NCI-H1436 (cell line): ENCODE data around the gene GRP.

ENCODE experiments used
- DNase-seq: peaks from one replicate; lab custom pipeline; 2025; lab: John Stamatoyannopoulos, UW

Gene GRP

DNA sequence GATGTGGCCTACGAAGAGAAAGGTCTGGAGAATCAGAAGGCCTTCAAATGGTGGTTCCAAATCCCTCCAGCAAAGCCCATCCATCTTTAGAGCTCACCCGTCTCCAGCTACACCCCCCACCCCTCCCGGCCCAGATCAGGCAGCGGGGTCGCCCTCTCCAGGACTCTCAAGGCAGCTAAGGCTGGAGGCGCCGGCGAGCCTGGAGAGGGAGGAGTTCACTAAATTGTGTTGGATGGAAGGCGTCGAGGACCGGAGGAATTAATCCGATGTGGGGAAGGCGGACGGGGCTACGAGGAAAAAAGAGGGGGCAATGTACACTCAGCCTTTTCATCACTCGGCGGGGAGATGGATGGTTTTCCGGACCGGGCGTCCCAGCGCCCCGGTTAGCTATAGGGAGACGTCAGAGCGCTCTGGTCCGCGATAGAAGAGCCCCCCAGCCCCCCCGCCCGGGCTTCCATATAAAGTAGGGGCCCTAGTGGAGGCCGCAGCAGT lies at the start of gene GRP:
GRP (plus strand) TSS at position 487 of the 492 bp plus-strand sequence. CDS start 108 bp downstream, outside the sequence.
- no peak for DNase-seq

DNA sequence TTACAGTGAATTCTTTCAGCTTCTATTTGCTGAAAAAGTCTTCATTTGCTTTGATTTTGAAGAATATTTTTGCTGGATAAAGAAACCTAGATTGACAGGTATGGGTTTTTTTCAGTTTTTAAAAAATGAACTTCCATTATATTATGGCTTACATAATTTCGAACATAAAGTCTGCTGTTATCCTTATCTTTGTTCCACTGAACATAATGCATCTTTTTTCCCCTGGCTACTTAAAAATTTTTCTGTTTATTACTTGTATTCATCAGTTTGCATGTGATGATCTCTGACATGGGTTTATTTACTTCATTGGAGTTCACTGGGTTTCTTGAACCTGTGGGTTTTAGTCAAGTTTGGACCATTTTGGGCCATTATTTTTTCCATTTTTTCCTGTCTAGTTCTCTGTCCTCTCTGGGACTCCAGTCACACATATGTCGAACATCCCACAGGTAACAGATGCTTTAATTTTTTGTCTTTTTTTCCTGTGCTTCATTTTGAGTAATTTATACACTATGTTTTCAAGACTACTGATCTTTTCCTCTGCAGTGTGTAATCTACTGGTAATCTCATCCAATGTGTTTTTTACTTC lies 47.2 kb upstream of the GRP start:
- no peak for DNase-seq

DNA sequence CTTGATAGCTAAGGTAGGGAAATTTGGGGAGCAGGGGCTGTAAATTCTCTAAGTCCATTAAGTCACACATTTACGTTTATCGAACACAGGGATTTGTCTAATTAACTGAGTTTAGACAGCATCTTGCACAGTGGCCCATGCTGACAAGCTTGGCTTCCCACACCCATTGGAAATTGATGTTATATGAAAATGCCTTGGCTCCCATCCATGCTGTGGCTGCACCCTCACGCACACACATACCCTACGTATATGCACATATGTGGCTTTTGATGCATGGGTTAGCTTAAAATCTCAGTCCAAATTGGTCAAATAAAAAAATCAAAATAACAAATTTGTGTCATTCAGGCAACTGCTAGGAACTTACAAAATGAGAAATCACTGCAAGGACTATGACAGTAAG lies 42.5 kb upstream of the GRP start:
- DNase-seq = no peak

- DNase-seq = no peak
These were observed 39.7 kb upstream of the GRP start for GRCh38 chr18:59180150-59180845.

DNA sequence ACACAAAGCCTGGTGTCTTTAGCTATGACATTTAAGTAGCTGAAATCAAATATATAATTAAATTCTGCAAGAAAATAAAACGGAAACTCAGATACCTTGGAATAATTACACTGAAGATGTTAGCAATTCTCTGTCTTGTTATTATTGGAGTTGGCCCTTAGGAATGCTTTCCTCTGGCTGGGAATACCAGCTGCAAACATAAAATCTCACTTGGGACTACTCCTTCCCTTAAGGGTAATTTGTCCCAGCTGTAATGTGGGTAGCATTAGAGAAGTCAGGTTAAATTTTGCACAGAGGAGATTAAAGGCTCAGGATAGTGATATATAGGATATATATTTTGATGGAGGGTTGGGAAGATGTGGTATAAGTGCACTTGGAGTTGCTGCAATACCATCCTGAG lies 37.3 kb upstream of the GRP start:
- DNase-seq = no peak

GRCh38 chr18:59189008-59189407 lies 30.9 kb upstream of the GRP start:
- no peak for DNase-seq

DNA sequence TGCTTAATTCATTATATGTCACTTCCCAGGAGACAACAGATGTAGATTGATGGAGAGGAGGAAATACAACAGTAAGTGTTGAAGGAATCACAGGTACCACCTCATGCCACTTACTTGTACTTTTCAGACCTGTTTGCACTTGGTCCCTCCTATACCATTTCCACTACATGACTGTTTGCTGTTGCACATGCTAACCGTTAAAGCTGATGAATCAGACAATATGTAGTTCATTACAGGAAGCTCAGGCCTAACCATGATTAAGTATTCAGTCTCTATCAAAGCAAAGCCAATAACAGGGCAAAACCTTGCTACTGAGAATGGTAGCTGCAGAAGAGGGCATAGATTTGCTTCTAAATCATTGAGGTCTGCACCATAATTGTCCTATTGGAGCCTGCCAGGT lies 30.2 kb upstream of the GRP start:
- no peak for DNase-seq

GRCh38 chr18:59196161-59196725 lies 23.7 kb upstream of the GRP start:
- DNase-seq = no peak

DNA sequence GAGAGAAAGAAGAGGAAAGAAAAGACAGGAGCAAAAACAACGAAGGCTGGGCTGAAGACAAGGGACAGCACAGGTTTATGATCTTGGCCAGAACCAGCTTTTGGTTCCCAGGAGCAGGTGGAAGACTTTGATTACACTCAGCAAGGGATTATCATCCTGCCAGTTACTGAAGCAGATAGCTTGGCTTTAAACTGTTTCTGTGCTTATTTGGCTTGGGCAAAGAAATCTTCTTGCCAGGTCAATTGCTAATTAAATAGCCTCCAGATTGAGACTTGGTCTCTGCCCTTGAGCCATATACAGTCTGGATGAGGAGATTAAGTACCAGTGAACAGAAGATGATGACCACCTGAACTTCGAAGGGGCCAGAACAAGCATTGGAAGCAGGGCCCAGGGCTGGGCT lies 22.3 kb upstream of the GRP start:
- no peak for DNase-seq

DNA sequence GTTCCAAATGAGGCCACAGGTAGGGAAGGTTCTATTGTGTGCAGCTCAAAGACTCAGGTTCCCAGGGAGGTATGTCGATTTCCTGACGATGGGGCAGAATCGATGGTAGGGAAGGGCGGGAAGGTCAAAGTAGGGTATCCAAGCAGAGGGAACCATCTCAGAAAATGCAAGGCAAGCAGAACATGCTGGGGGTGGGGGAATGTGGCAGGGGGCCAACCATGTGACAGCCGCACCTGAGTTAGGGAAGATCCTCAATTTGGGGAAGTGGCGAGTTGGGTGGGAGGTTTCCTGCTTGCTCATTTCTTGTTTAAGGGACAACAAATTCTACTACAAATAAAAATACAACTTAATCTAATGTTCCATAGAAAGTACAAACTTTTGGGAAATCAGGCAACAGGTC lies 21.7 kb upstream of the GRP start:
- DNase-seq = no peak

- DNase-seq = no peak
These were observed 19.2 kb upstream of the GRP start for GRCh38 chr18:59200787-59201186.

DNA sequence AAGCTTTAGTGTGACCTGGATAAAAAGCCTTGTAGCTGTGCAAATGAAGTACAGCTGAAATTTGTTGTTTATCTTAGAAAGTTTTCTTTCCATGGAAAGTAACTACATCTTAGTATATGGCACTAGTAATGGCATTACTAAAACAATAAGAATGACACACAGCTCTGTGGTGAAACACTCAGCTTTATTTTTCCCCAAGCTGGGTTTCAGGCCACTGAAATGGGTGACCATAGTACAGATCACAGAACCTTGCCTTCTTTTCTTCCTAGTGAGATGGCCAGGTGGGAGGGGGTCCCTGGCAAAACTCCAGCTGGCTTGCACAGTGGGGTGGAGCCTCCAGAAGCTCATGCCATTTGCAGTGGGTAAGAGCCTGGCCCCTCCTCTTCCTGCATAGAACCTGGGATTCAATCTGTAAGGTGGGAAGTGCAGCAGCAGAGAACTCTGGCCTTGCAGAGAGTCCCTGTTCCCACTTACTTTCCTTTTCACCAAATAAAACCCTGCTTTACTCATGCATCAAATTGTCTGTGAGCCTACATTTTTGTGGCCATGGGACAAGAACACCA lies 17.6 kb upstream of the GRP start:
- DNase-seq = no peak

DNA sequence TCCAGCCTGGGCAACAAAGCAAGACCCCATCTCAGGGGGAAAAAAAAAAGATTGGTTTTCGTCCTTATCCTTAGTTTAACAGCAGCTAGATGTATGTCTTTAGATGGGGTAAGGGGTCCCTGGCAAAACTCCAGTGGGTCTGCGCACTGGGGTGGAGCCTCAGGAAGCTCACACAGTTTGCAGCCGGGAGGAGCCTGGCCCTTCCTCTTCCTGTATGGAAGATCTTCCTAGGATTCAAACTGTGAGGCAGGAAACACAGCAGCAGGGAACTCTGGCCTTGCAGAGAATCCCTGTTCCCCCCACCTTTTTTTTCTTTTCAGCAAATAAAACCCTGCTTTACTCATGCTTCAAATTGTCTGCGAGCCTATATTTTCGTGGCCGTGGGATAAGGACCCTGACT lies 12.5 kb upstream of the GRP start:
- DNase-seq = no peak

DNA sequence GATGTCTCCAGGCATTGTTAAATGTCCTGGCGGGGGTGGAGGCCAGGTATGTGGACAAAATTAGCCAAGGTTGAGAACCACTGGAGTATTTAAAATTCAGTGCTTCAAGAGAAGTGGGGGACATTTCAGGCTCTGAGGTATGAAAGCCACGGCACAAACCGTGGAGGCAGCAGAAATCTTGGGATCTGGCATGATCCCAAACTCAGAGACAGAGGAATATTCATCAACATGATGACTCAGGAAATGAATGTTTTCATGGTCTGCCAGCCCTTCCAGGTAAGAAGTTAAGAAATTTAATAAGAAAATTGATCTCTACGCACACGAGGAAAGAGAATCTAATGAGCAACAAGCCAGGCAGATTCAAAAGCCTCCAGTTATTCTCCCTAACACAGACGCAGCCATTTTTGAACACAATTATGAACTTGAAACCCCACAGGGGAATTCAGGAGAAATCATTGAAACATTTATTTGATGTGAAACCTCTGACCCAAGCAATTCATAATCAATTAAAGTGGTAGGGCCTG lies 11.3 kb upstream of the GRP start:
- no peak for DNase-seq

GRCh38 chr18:59210299-59210698 lies 9.7 kb upstream of the GRP start:
- DNase-seq = no peak

- no peak for DNase-seq
These were observed 8.3 kb upstream of the GRP start for GRCh38 chr18:59211629-59212028.

- no peak for DNase-seq
These were observed 1.9 kb upstream of the GRP start for GRCh38 chr18:59218018-59218417.

- DNase-seq = no peak
These were observed 316 bp downstream of the GRP start for GRCh38 chr18:59220164-59220783.

- DNase-seq = no peak
These were observed 1.1 kb downstream of the GRP start for GRCh38 chr18:59220784-59221765.

DNA sequence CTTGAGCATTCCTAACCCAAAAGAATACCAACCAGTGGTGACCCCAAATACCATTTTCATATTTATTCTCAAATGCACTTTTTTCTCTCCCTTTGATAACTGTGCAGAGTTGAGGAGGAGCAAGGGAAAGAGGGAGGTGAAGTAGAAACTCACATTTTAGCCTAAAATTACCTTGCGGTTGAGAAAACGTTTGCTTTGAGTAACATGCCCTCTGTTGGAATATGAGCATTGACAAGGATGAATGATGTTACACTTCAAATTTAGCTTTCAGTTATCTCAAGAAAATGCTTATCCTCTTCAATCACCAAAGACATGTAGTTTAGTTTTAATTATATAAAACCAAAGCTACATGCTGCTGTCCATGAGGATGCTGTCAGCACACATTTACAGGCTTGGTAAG lies 2.4 kb downstream of the GRP start:
- no peak for DNase-seq

- no peak for DNase-seq
These were observed 8.4 kb downstream of the GRP start for GRCh38 chr18:59228351-59228750.
